Stimulated activated CD8-positive, alpha-beta memory T cell treated with anti-CD3 and anti-CD28 coated beads, Interleukin-7, amount 100 ng/mL, for 1 hour (primary cell): ENCODE measurements around the gene TMEM217.

Experiments used
- DNase-seq, 2 donors: peaks; one replicate each; pipeline ENCODE4 v3.0.0-alpha.2; 2020; ENCODE audit warnings: low read depth in 2 of 2

The TMEM217 gene

GRCh38 chr6:37244430-37245310, 13.3 kb downstream of the TMEM217 start:
- DNase-seq: no peak

- no peak for DNase-seq
These were observed 14.1 kb downstream of the TMEM217 start for GRCh38 chr6:37243816-37244370.

- no peak for DNase-seq
These were observed 14.7 kb downstream of the TMEM217 start for GRCh38 chr6:37243131-37243815.

GRCh38 chr6:37242429-37243052, 15.4 kb downstream of the TMEM217 start:
- no peak for DNase-seq

- DNase-seq: no peak
These were observed 16.0 kb downstream of the TMEM217 start for GRCh38 chr6:37241775-37242428.

- no peak for DNase-seq
These were observed 16.8 kb downstream of the TMEM217 start for GRCh38 chr6:37241131-37241530.

- DNase-seq: peak; percentile 11 to 26
These were observed 17.8 kb downstream of the TMEM217 start for GRCh38 chr6:37239950-37240713.

- DNase-seq: no peak
These were observed 18.4 kb downstream of the TMEM217 start for GRCh38 chr6:37239526-37239925.

- no peak for DNase-seq
These were observed 19.6 kb downstream of the TMEM217 start for GRCh38 chr6:37238381-37238780.

GRCh38 chr6:37237789-37238188, 20.2 kb downstream of the TMEM217 start:
- DNase-seq: no peak

- no peak for DNase-seq
These were observed 21.0 kb downstream of the TMEM217 start for GRCh38 chr6:37236921-37237320.

- no peak for DNase-seq
These were observed 24.4 kb downstream of the TMEM217 start for GRCh38 chr6:37233541-37233940.

- no peak for DNase-seq
These were observed 25.4 kb downstream of the TMEM217 start for GRCh38 chr6:37232430-37233017.

GRCh38 chr6:37230104-37230503, 27.8 kb downstream of the TMEM217 start:
- DNase-seq: no peak

- DNase-seq: no peak
These were observed 32.4 kb downstream of the TMEM217 start for GRCh38 chr6:37225350-37226169.

- no peak for DNase-seq
These were observed 35.0 kb downstream of the TMEM217 start for GRCh38 chr6:37222992-37223391.

GRCh38 chr6:37222125-37222967, 35.6 kb downstream of the TMEM217 start:
- DNase-seq: peak in 1 of 2 donors; percentile 27

GRCh38 chr6:37221585-37222124, 36.3 kb downstream of the TMEM217 start:
- DNase-seq: no peak
